HEK293 (cell line): ENCODE data around the gene JPH3.

ENCODE experiments used
- CTCF ChIA-PET: fragments of 350-600 bp; formaldehyde crosslinking; extraction: SDS; loops from one replicate; lab custom pipeline; 2021; ENCODE audit warnings: antibody characterized with exemption; lab: Yijun Ruan, JAX
- POLR2A ChIA-PET: fragments of 300-600 bp; formaldehyde crosslinking; extraction: SDS; loops from one replicate; lab custom pipeline; 2020; ENCODE audit warnings: antibody characterized with exemption, inconsistent platforms; lab: Yijun Ruan, JAX
- H3K27ac ChIP-seq: fragments of 200-500 bp; sonication (Bioruptor generic); 2 replicates; pipeline ENCODE4 v1.5.1; 2014; ENCODE audit warnings: low read depth, low read length, control low read depth, inconsistent platforms; ENCODE audit errors: extremely low read depth
- H3K36me3 ChIP-seq, 2 experiments: fragments of 200-500 bp in 1 of 2; sonication (Bioruptor generic) in 1 of 2; 1 replicate in 1 of 2; 2 replicates in 1 of 2; pipeline ENCODE4 v1.5.1; 2014 to 2017; ENCODE audit warnings: inconsistent platforms in 2 of 2, low read length in 2 of 2; ENCODE audit not compliant: control insufficient read depth in 2 of 2, insufficient read depth in 1 of 2
- H3K4me1 ChIP-seq: fragments of 200-500 bp; sonication (Bioruptor generic); 2 replicates; pipeline ENCODE4 v1.5.1; 2014; ENCODE audit warnings: mild to moderate bottlenecking, low read length, inconsistent platforms; ENCODE audit not compliant: control insufficient read depth, insufficient read depth
- H3K4me3 ChIP-seq: 2 replicates; pipeline ENCODE4 v1.5.1; 2011; ENCODE audit warnings: low read depth, mild to moderate bottlenecking, control low read depth, low read length, moderate library complexity
- H3K9me3 ChIP-seq: fragments of 200-500 bp; sonication (Bioruptor generic); 2 replicates; pipeline ENCODE4 v1.5.1; 2014; ENCODE audit warnings: low read depth, low read length, inconsistent platforms; ENCODE audit not compliant: control insufficient read depth, insufficient read depth
- ATF2 ChIP-seq: fragments of 450-650 bp; formaldehyde crosslinking; IDR thresholded peaks from 2 replicates; pipeline ENCODE4 v1.5.1; 2016; ENCODE audit warnings: missing biosample characterization, missing genetic modification characterization, low read depth
- EGR2 ChIP-seq: fragments of 450-650 bp; formaldehyde crosslinking; IDR thresholded peaks from 2 replicates; pipeline ENCODE4 v1.5.1; 2016; ENCODE audit warnings: low read depth, missing biosample characterization, missing genetic modification characterization
- INSM2 ChIP-seq: fragments of 450-650 bp; formaldehyde crosslinking; IDR thresholded peaks from 2 replicates; pipeline ENCODE4 v1.5.1; 2016; ENCODE audit warnings: missing biosample characterization, missing genetic modification characterization
- ZBTB17 ChIP-seq: fragments of 450-650 bp; formaldehyde crosslinking; IDR thresholded peaks from 2 replicates; pipeline ENCODE4 v1.5.1; 2016; ENCODE audit warnings: missing biosample characterization, missing genetic modification characterization
- ZBTB20 ChIP-seq: fragments of 450-650 bp; formaldehyde crosslinking; IDR thresholded peaks from 2 replicates; pipeline ENCODE4 v1.5.1; 2016; ENCODE audit warnings: missing biosample characterization, missing genetic modification characterization
- ZFHX2 ChIP-seq: fragments of 450-650 bp; formaldehyde crosslinking; conservative IDR thresholded peaks from 2 replicates; pipeline ENCODE4 v1.5.1; 2016; ENCODE audit warnings: missing biosample characterization, missing genetic modification characterization
- ZIC2 ChIP-seq: fragments of 450-650 bp; formaldehyde crosslinking; IDR thresholded peaks from 2 replicates; pipeline ENCODE4 v1.5.1; 2016; ENCODE audit warnings: missing biosample characterization, missing genetic modification characterization
- ZNF112 ChIP-seq: fragments of 450-650 bp; formaldehyde crosslinking; IDR thresholded peaks from 2 replicates; pipeline ENCODE4 v1.5.0; 2017; ENCODE audit warnings: missing biosample characterization, missing genetic modification characterization
- ZNF140 ChIP-seq: fragments of 450-650 bp; formaldehyde crosslinking; IDR thresholded peaks from 2 replicates; pipeline ENCODE4 v1.5.1; 2016; ENCODE audit warnings: missing biosample characterization, missing genetic modification characterization
- ZNF24 ChIP-seq: fragments of 450-650 bp; formaldehyde crosslinking; IDR thresholded peaks from 2 replicates; pipeline ENCODE4 v1.5.1; 2016; ENCODE audit warnings: missing biosample characterization, missing genetic modification characterization
- ZNF280D ChIP-seq: fragments of 450-650 bp; formaldehyde crosslinking; IDR thresholded peaks from 2 replicates; pipeline ENCODE4 v1.5.1; 2016; ENCODE audit warnings: missing biosample characterization, missing genetic modification characterization
- ZNF341 ChIP-seq: fragments of 450-650 bp; formaldehyde crosslinking; IDR thresholded peaks from 2 replicates; pipeline ENCODE4; 2016; ENCODE audit warnings: low read depth, missing biosample characterization, missing genetic modification characterization
- ZNF366 ChIP-seq: fragments of 450-650 bp; formaldehyde crosslinking; conservative IDR thresholded peaks from 2 replicates; pipeline ENCODE4 v1.5.1; 2016; ENCODE audit warnings: missing biosample characterization, missing genetic modification characterization
- ZNF37A ChIP-seq: fragments of 450-650 bp; IDR thresholded peaks from 2 replicates; pipeline ENCODE4 v1.5.1; 2018; ENCODE audit warnings: missing biosample characterization, missing genetic modification characterization
- ZNF398 ChIP-seq: fragments of 450-650 bp; formaldehyde crosslinking; IDR thresholded peaks from 2 replicates; pipeline ENCODE4 v1.5.1; 2017; ENCODE audit warnings: missing biosample characterization, missing genetic modification characterization
- ZNF571 ChIP-seq: fragments of 450-650 bp; formaldehyde crosslinking; IDR thresholded peaks from 2 replicates; pipeline ENCODE4 v1.5.0; 2017; ENCODE audit warnings: missing biosample characterization, missing genetic modification characterization
- ZNF623 ChIP-seq: fragments of 450-650 bp; formaldehyde crosslinking; IDR thresholded peaks from 2 replicates; pipeline ENCODE4 v1.5.1; 2016; ENCODE audit warnings: missing biosample characterization, missing genetic modification characterization
- ZNF624 ChIP-seq: fragments of 450-650 bp; formaldehyde crosslinking; IDR thresholded peaks from 2 replicates; pipeline ENCODE4 v1.5.1; 2017; ENCODE audit warnings: missing biosample characterization, missing genetic modification characterization
- ZSCAN23 ChIP-seq: fragments of 450-650 bp; formaldehyde crosslinking; IDR thresholded peaks from 2 replicates; pipeline ENCODE4 v1.5.1; 2016; ENCODE audit warnings: missing biosample characterization, missing genetic modification characterization
- TF ChIP-seq, protein P1 (sequence below): fragments of 450-650 bp; formaldehyde crosslinking; IDR thresholded peaks from 2 replicates; pipeline ENCODE4 v1.5.1; 2016; ENCODE audit warnings: missing biosample characterization, missing genetic modification characterization

The JPH3 gene

GRCh38 chr16:87603684-87604633, 1.7 kb downstream of the JPH3 start (continued):
- TF ChIP-seq ZBTB20 (tag by site-specific recombination) (no peak), ZBTB17 (tag by site-specific recombination) (0 out of 2 replicates have a peak, but pooled peaks have one; percentile 31), ZNF341 (tag by site-specific recombination) (0 out of 2 replicates have a peak, but pooled peaks have one; percentile 22), ZNF398 (tag by site-specific recombination) (0 out of 2 replicates have a peak, but pooled peaks have one; percentile 6)
- TF ChIP-seq, protein P1, sequence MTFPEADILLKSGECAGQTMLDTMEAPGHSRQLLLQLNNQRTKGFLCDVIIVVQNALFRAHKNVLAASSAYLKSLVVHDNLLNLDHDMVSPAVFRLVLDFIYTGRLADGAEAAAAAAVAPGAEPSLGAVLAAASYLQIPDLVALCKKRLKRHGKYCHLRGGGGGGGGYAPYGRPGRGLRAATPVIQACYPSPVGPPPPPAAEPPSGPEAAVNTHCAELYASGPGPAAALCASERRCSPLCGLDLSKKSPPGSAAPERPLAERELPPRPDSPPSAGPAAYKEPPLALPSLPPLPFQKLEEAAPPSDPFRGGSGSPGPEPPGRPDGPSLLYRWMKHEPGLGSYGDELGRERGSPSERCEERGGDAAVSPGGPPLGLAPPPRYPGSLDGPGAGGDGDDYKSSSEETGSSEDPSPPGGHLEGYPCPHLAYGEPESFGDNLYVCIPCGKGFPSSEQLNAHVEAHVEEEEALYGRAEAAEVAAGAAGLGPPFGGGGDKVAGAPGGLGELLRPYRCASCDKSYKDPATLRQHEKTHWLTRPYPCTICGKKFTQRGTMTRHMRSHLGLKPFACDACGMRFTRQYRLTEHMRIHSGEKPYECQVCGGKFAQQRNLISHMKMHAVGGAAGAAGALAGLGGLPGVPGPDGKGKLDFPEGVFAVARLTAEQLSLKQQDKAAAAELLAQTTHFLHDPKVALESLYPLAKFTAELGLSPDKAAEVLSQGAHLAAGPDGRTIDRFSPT (tag by site-specific recombination): 0 out of 2 replicates have a peak, but pooled peaks have one; percentile 15

DNA sequence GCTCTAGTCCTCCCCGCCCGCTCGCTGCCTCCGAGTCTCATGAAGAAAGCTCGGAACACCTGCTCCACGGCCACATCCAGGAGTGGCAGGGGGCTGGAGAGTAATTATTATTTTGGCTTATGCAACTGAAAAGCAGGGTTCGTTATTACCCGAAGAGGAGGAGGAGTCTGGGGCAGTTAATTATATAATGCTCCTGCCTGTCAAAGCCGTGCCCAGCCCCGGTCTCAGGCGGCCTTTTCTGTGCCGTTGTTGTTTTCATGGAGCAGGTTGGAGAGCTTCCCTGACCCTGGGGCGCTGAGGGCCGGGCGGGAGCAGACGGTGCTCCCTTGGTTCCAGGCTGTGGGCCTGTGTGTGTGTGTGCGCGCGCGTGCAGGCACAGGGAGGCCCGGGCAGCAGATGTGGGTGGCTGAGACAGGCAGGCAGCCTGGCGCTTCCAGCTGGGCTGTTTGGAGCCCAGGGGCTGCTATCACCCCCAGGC, 2.4 kb downstream of the JPH3 start:
- ChIA-PET CTCF (interaction anchor here (0.6 to 2.2 kb wide), 3 partner anchors 32 to 213 kb away, joined by 3 to 6 read pairs (median 5); no protein-coding TSS in a partner anchor), POLR2A (no interaction called here)
- no peak for TF ChIP-seq ZNF366 (tag by site-specific recombination)
- no peak for TF ChIP-seq ZNF624 (tag by site-specific recombination)
- no peak for TF ChIP-seq ZNF280D
- Histone ChIP-seq H3K4me1 (no peaks in the 10 kb centered on the region), H3K36me3 (peaks cover 0 to 4% of the 10 kb centered on the region in 2 experiments; a peak in 1 of 3 replicates), H3K9me3 (no peaks in the 10 kb centered on the region), H3K27ac (no peak overlapping the region), H3K4me3 (no peak overlapping the region)

DNA sequence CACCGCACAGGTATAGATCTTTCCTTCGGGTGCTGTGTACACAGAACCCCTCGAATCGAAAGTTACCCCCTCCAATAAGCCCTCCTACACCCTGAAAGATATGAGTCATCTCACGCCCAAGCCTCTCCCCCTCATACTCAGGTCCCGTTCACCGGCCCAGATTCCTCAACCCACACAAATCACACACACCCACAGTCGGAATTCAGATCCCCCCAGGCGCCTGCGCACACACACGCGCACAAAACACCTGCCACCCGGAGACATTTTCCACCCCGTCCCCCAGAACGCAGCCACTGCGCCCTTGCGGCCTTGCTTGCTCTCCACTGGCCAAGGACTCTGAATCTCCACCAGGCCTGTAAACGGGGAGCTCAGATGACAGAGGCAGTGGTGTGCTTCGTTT, 4.9 kb downstream of the JPH3 start:
- Histone ChIP-seq H3K9me3 (no peaks in the 10 kb centered on the region), H3K36me3 (peaks cover 0 to 4% of the 10 kb centered on the region in 2 experiments; a peak in 1 of 3 replicates), H3K4me3 (no peak overlapping the region), H3K27ac (no peak overlapping the region), H3K4me1 (no peaks in the 10 kb centered on the region)
- TF ChIP-seq ZNF571 (tag by site-specific recombination) (no peak), ZNF140 (no peak), ZIC2 (no peak), ZNF366 (tag by site-specific recombination) (no peak), INSM2 (tag by site-specific recombination) (no peak), ZNF112 (tag by site-specific recombination) (no peak), EGR2 (tag by site-specific recombination) (peak; percentile 92), ZSCAN23 (tag by site-specific recombination) (no peak), ZNF37A (tag by site-specific recombination) (no peak), ATF2 (tag by site-specific recombination) (no peak), ZNF623 (no peak), ZNF24 (tag by site-specific recombination) (no peak), ZFHX2 (peak; percentile 92)
- ChIA-PET POLR2A (no interaction called here), CTCF (interaction anchor here (0.7 kb wide), 1 partner anchor 261 kb away, joined by 4 read pairs; no protein-coding TSS in a partner anchor)
